Stomach (tissue), 9 donors: ENCODE measurements around the gene EPB41L1. TPM values are rescaled to one million over a fixed set of nuclear protein-coding genes. Genes with fewer than 3 reads are reported as not detected.

Experiments used
- DNase-seq, 2 donors: peaks; one replicate each; pipeline versions ENCODE4 v3.0.0 to v3.0.0-alpha.2; 2013 to 2019
- H3K27ac ChIP-seq, 5 donors: fragments of 200-600 bp in 4 of 5; sonication (generic) in 4 of 5; one replicate each; pipeline ENCODE4 v1.5.1; 2013 to 2019; ENCODE audit warnings: mild to moderate bottlenecking in 1 of 5, moderate library complexity in 1 of 5
- H3K27me3 ChIP-seq, 3 donors: fragments of 200-600 bp; sonication (generic); one replicate each; pipeline ENCODE4 v1.5.1; 2017 to 2019; ENCODE audit warnings: mixed run types in 1 of 3
- H3K36me3 ChIP-seq, 4 donors: fragments of 200-600 bp; sonication (generic); 1 replicate in 3 of 4; 2 replicates in 1 of 4; pipeline ENCODE4 v1.5.1; 2016 to 2019
- H3K4me1 ChIP-seq, 4 donors: fragments of 200-600 bp; sonication (generic); one replicate each; pipeline ENCODE4 v1.5.1; 2016 to 2019
- H3K4me3 ChIP-seq, 4 donors: fragments of 200-600 bp; sonication (generic) in 3 of 4; one replicate each; pipeline ENCODE4 v1.5.1; 2016 to 2019; ENCODE audit warnings: mild to moderate bottlenecking in 1 of 4
- H3K9me3 ChIP-seq, 4 donors: fragments of 200-600 bp; sonication (generic); one replicate each; pipeline ENCODE4 v1.5.1; 2016 to 2019
- CTCF ChIP-seq, 7 experiments: fragments of 450-650 bp in 4 of 7; fragments of 200-600 bp in 3 of 7; sonication (generic) in 3 of 7; IDR thresholded peaks; one replicate each; pipeline ENCODE4 v1.5.1; 2016 to 2019; ENCODE audit warnings: antibody characterized with exemption in 7 of 7, control low read depth in 2 of 7, mild to moderate bottlenecking in 1 of 7
- EP300 ChIP-seq: sonication (generic); formaldehyde crosslinking; IDR thresholded peaks from one replicate; pipeline ENCODE4 v1.6.1; 2017; ENCODE audit warnings: antibody characterized with exemption
- POLR2A ChIP-seq, 4 donors: fragments of 450-650 bp; IDR thresholded peaks; one replicate each; pipeline ENCODE4 v1.6.1; 2016; ENCODE audit warnings: antibody characterized with exemption in 4 of 4, control low read depth in 2 of 4, mild to moderate bottlenecking in 1 of 4, moderate library complexity in 1 of 4
- POLR2AphosphoS5 ChIP-seq, 3 donors: sonication (generic); formaldehyde crosslinking; IDR thresholded peaks; one replicate each; pipeline ENCODE4 v1.6.1; 2016; ENCODE audit warnings: antibody characterized with exemption in 3 of 3
- WGBS, 5 donors: extraction: QIAGEN DNeasy Blood & Tissue Kit in 3 of 5; methylation state at CpG; one replicate each; pipeline versions ENCODE4 v1.1.5 to v1.1.7; 2013 to 2018; 5-methylcytosine and 5-hydroxymethylcytosine counted together
- intact Hi-C: fragments of 100-400 bp; cut with DNase I; formaldehyde crosslinking; loops from one replicate; pipeline ENCODE4 v1.15.1; 2023; ENCODE audit warnings: low total_unique reads
- polyA plus RNA-seq, 3 donors: library from polyadenylated mRNA; stranded (reverse); fragments of 200-250 nt; gene quantifications; one replicate each; pipeline ENCODE4 v1.2.3, GENCODE V29; 2013
- total RNA-seq, 5 donors: library from RNA; depleted of rRNA; stranded (reverse); fragments of >200 nt; gene quantifications; one replicate each; pipeline versions ENCODE4 v1.1.0 to v1.2.3, GENCODE V29; 2014 to 2016
- donor health status: healthy with polysubstance abuse.
- donor health status: Bipolar disorder and iron deficiency.
- donor health status: healthy.

Gene EPB41L1
- total and polyA plus RNA-seq, 8 donors, result 25.9 to 271 (median 40.4) TPM

DNA sequence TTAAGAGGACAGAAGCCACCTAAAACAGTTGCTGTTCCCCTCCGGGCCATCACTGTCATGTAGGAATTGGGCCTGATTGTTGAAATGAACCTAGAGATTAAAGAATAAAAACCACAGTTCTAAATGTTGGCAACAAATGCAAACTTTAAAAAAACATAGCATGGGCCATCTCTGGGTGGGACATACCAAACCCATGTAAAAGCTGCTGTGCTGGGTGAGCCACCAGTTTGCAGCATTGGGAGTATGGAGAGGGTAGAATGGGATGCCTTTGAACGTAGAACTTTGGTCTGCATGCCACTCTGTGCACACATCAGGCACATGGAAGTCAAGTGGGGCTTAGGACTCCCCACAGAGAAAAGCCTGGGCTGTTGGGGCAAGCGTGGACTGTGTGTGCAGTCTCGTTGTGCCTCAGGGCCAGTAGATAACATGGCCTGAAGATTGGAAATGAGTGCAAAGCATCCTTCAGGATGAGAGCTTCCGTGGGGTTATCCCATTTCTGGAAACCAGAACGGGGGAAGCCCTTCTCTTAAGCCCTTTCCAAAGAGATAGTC, 28.1 kb downstream of the EPB41L1 start:
- WGBS, 5 donors, result 82 to 90% (median 89%) methylated on average over 6 of the region's 6 CpGs
- Histone ChIP-seq H3K27ac (no peak overlapping the region), H3K27me3 (no peaks in the 10 kb centered on the region), H3K4me3 (no peak overlapping the region), H3K9me3 (no peaks in the 10 kb centered on the region), H3K36me3 (peaks cover 30 to 96% (median 93%) of the 10 kb centered on the region in 4 donors), H3K4me1 (no peaks in the 10 kb centered on the region)
- intact Hi-C loops, result no loop called here
- TF ChIP-seq POLR2AphosphoS5 (IDR thresholded peaks at IDR 0.05) (no peak), CTCF (IDR thresholded peaks at IDR 0.05) (no peak), EP300 (no peak), POLR2A (IDR thresholded peaks at IDR 0.05) (no peak)
- no peak for DNase-seq

GRCh38 chr20:36183155-36183944, 28.8 kb downstream of the EPB41L1 start:
- 71 to 82% (median 75%) methylated on average over 8 of the region's 8 CpGs for WGBS, 5 donors
- no peak for DNase-seq
- H3K4me1 ChIP-seq, result no peaks in the 10 kb centered on the region
- no peak for TF ChIP-seq POLR2AphosphoS5 (IDR thresholded peaks at IDR 0.05)
- no peak for TF ChIP-seq CTCF (IDR thresholded peaks at IDR 0.05)
- no peak for TF ChIP-seq EP300
- H3K4me3 ChIP-seq, result no peak overlapping the region
- intact Hi-C loops, result no loop called here
- peaks cover 28 to 96% (median 93%) of the 10 kb centered on the region in 4 donors for H3K36me3 ChIP-seq
- H3K27me3 ChIP-seq, result no peaks in the 10 kb centered on the region
- no peak overlapping the region for H3K27ac ChIP-seq
- no peaks in the 10 kb centered on the region for H3K9me3 ChIP-seq

GRCh38 chr20:36184816-36185776, 30.6 kb downstream of the EPB41L1 start:
- H3K27ac ChIP-seq, result no peak overlapping the region
- WGBS, 5 donors, result 92 to 95% (median 95%) methylated on average over 14 to 15 of the region's 15 CpGs
- no peaks in the 10 kb centered on the region for H3K27me3 ChIP-seq
- intact Hi-C loops, result no loop called here
- H3K4me3 ChIP-seq, result no peak overlapping the region
- H3K4me1 ChIP-seq, result no peaks in the 10 kb centered on the region
- DNase-seq, result no peak
- peaks cover 32 to 96% (median 94%) of the 10 kb centered on the region in 4 donors for H3K36me3 ChIP-seq
- TF ChIP-seq POLR2AphosphoS5 (IDR thresholded peaks at IDR 0.05) (no peak), CTCF (IDR thresholded peaks at IDR 0.05) (no peak), EP300 (no peak), POLR2A (IDR thresholded peaks at IDR 0.05) (no peak)
- no peaks in the 10 kb centered on the region for H3K9me3 ChIP-seq
